Measurements from ENCODE around the gene KCNMB4. TPM values are rescaled to one million over a fixed set of nuclear protein-coding genes. Genes with fewer than 3 reads are reported as not detected.

The KCNMB4 gene
- total RNA-seq, 2 experiments from 2014 or later: 5.8 to 7.6 TPM

GRCh38 chr12:70353780-70354660 lies 12.1 kb upstream of the KCNMB4 start:
- intact Hi-C loops (cut with micrococcal nuclease; ENCODE audit: unreplicated experiment): no loop called here
- Histone ChIP-seq H3K4me2 (ENCODE audit: low read length) (no peak overlapping the region), H3K27ac (ENCODE audit: low read depth, low read length, poor library complexity, severe bottlenecking) (no peak overlapping the region), H3K36me3 (ENCODE audit: insufficient read depth, low read length) (peaks cover 37% of the 10 kb centered on the region), H3K79me2 (ENCODE audit: insufficient read depth, low read depth, low read length) (no peaks in the 10 kb centered on the region), H3K9me3 (ENCODE audit: low read length) (no peaks in the 10 kb centered on the region), H3K4me3 (ENCODE audit: low read depth, low read length, poor library complexity, severe bottlenecking) (no peak overlapping the region), H3K9me2 (ENCODE audit: insufficient read depth, low read length) (no peaks in the 10 kb centered on the region), H3K4me1 (ENCODE audit: insufficient read depth, low read length, poor library complexity, severe bottlenecking) (no peaks in the 10 kb centered on the region), H2AFZ (ENCODE audit: low read length) (no peak overlapping the region), H4K20me1 (ENCODE audit: insufficient read depth, low read length) (no peaks in the 10 kb centered on the region)
- ChIA-PET POLR2A (no interaction called here), CTCF (ENCODE audit: unreplicated experiment) (no interaction called here)
- no peak for DNase-seq (ENCODE audit: low spot score)
- no peak for TF ChIP-seq EZH2phosphoT487 (IDR thresholded peaks at IDR 0.05; ENCODE audit: borderline replicate concordance, low read depth, low read length)
- TF ChIP-seq CTCF (conservative IDR thresholded peaks at IDR 0.05; ENCODE audit: low read length): no peak
- BruUV-seq (replicated peaks): TSS peak; percentile 12

GRCh38 chr12:70354787-70355186 lies 11.3 kb upstream of the KCNMB4 start:
- ChIA-PET CTCF (ENCODE audit: unreplicated experiment) (no interaction called here), POLR2A (interaction anchor here (0.7 kb wide), 1 partner anchor 1290 kb away, joined by 3 read pairs; no protein-coding TSS in a partner anchor)
- Histone ChIP-seq H2AFZ (ENCODE audit: low read length) (no peak overlapping the region), H3K4me3 (ENCODE audit: low read depth, low read length, poor library complexity, severe bottlenecking) (no peak overlapping the region), H3K9me3 (ENCODE audit: low read length) (no peaks in the 10 kb centered on the region), H3K27ac (ENCODE audit: low read depth, low read length, poor library complexity, severe bottlenecking) (no peak overlapping the region), H3K4me2 (ENCODE audit: low read length) (no peak overlapping the region), H3K4me1 (ENCODE audit: insufficient read depth, low read length, poor library complexity, severe bottlenecking) (no peaks in the 10 kb centered on the region), H3K9me2 (ENCODE audit: insufficient read depth, low read length) (no peaks in the 10 kb centered on the region), H4K20me1 (ENCODE audit: insufficient read depth, low read length) (no peaks in the 10 kb centered on the region), H3K36me3 (ENCODE audit: insufficient read depth, low read length) (peaks cover 35% of the 10 kb centered on the region), H3K79me2 (ENCODE audit: insufficient read depth, low read depth, low read length) (no peaks in the 10 kb centered on the region)
- DNase-seq (ENCODE audit: low spot score): no peak
- BruUV-seq (replicated peaks): no TSS peak
- intact Hi-C loops (cut with micrococcal nuclease; ENCODE audit: unreplicated experiment): no loop called here
- TF ChIP-seq CTCF (conservative IDR thresholded peaks at IDR 0.05; ENCODE audit: low read length) (no peak), EZH2phosphoT487 (IDR thresholded peaks at IDR 0.05; ENCODE audit: borderline replicate concordance, low read depth, low read length) (no peak)

GRCh38 chr12:70355972-70356371 lies 10.1 kb upstream of the KCNMB4 start:
- H3K4me2 ChIP-seq (ENCODE audit: low read length): no peak overlapping the region
- H3K9me3 ChIP-seq (ENCODE audit: low read length): no peaks in the 10 kb centered on the region
- DNase-seq (ENCODE audit: low spot score): no peak
- H3K27ac ChIP-seq (ENCODE audit: low read depth, low read length, poor library complexity, severe bottlenecking): no peak overlapping the region
- no peaks in the 10 kb centered on the region for H4K20me1 ChIP-seq (ENCODE audit: insufficient read depth, low read length)
- no peaks in the 10 kb centered on the region for H3K9me2 ChIP-seq (ENCODE audit: insufficient read depth, low read length)
- no TSS peak for BruUV-seq (replicated peaks)
- TF ChIP-seq CTCF (conservative IDR thresholded peaks at IDR 0.05; ENCODE audit: low read length) (no peak), EZH2phosphoT487 (IDR thresholded peaks at IDR 0.05; ENCODE audit: borderline replicate concordance, low read depth, low read length) (no peak)
- intact Hi-C loops (cut with micrococcal nuclease; ENCODE audit: unreplicated experiment): no loop called here
- no peaks in the 10 kb centered on the region for H3K79me2 ChIP-seq (ENCODE audit: insufficient read depth, low read depth, low read length)
- H3K4me1 ChIP-seq (ENCODE audit: insufficient read depth, low read length, poor library complexity, severe bottlenecking): no peaks in the 10 kb centered on the region
- H3K36me3 ChIP-seq (ENCODE audit: insufficient read depth, low read length): peaks cover 26% of the 10 kb centered on the region
- ChIA-PET CTCF (ENCODE audit: unreplicated experiment) (no interaction called here), POLR2A (interaction anchor here (0.6 to 2.6 kb wide), 11 partner anchors 8 to 645 kb away, joined by 3 to 9 read pairs (median 4); partner anchors contain the start of gene KCNMB4)
- H3K4me3 ChIP-seq (ENCODE audit: low read depth, low read length, poor library complexity, severe bottlenecking): no peak overlapping the region
- H2AFZ ChIP-seq (ENCODE audit: low read length): no peak overlapping the region
